ENCODE results near the gene TXNDC17.
A peak's percentile ranks its signal among the peaks of the same experiment; 100 is the strongest.
"Not testable (repeated sequence)": the region's sequence is repeated elsewhere in the genome, so short reads cannot be mapped to it uniquely, and the experiment has no call there.

DNA sequence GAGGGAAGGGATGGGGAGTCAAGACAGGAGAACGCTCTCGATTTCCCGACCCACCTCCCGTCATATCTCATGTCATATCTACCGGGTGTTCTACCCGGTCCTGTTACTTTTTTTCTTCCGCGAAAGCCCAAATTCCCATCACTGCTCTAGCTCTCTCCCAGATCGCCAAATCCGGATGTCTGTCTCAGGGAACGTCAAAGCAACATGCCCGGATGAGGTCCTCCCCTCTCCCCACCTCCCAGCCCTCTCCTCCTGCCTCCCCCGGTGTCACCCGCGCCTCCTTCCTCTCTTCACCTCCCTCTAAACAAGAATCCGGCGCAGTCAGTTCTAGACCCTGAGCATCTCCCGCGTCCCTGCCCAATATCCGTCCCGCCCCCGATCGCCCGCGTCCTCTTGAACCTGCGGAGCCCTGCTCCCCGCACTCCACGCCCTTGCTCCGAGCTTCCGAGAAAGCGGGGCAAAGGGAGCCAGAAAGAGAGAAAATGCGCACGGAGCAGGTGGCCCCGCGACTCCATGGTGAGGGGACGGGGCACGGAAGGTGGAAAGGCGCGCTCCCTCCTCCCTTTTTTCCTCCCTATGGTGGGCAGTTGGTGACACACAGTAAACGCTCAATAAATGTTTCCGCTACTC is 15.0 kb downstream of the TXNDC17 start:
- TF ChIP-seq, protein P1, sequence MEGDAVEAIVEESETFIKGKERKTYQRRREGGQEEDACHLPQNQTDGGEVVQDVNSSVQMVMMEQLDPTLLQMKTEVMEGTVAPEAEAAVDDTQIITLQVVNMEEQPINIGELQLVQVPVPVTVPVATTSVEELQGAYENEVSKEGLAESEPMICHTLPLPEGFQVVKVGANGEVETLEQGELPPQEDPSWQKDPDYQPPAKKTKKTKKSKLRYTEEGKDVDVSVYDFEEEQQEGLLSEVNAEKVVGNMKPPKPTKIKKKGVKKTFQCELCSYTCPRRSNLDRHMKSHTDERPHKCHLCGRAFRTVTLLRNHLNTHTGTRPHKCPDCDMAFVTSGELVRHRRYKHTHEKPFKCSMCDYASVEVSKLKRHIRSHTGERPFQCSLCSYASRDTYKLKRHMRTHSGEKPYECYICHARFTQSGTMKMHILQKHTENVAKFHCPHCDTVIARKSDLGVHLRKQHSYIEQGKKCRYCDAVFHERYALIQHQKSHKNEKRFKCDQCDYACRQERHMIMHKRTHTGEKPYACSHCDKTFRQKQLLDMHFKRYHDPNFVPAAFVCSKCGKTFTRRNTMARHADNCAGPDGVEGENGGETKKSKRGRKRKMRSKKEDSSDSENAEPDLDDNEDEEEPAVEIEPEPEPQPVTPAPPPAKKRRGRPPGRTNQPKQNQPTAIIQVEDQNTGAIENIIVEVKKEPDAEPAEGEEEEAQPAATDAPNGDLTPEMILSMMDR (conservative IDR thresholded peaks at IDR 0.05 in 1 of 2, IDR thresholded peaks at IDR 0.05 in 1 of 2; ENCODE audit: low read depth in 1 of 2, low read length in 2 of 2), result not testable (repeated sequence)
- peak; percentile 72 for TF ChIP-seq EZH2 (IDR thresholded peaks at IDR 0.05; ENCODE audit: low read length, missing control alignments)

All from fibroblast of lung (primary cell).